Smooth muscle cell (in vitro differentiated cells): ENCODE data around the gene S100PBP. TPM values are rescaled to one million over a fixed set of nuclear protein-coding genes. Genes with fewer than 3 reads are reported as not detected.

Experiments
- DNase-seq: peaks from one replicate; lab custom pipeline; 2025; ENCODE audit not compliant: unreplicated experiment; lab: John Stamatoyannopoulos, UW
- H2AFZ ChIP-seq: fragments of 200-600 bp; sonication (generic); 2 replicates; pipeline ENCODE4 v1.6.0; 2016; ENCODE audit warnings: antibody characterized with exemption, low read depth, mild to moderate bottlenecking
- H3F3A ChIP-seq: fragments of 200-600 bp; sonication (generic); 2 replicates; pipeline ENCODE4 v1.6.0; 2017; ENCODE audit warnings: antibody characterized with exemption, low read depth
- H3K27ac ChIP-seq: fragments of 200-600 bp; sonication (generic); 2 replicates; pipeline ENCODE4 v1.5.1; 2016; ENCODE audit warnings: low read depth, mild to moderate bottlenecking
- H3K27me3 ChIP-seq: fragments of 200-600 bp; sonication (generic); 2 replicates; pipeline ENCODE4 v1.6.1; 2016; ENCODE audit warnings: low read depth, mild to moderate bottlenecking
- H3K36me3 ChIP-seq: fragments of 200-600 bp; sonication (generic); 2 replicates; pipeline ENCODE4 v1.5.1; 2016; ENCODE audit warnings: low read depth
- H3K4me1 ChIP-seq: fragments of 200-600 bp; sonication (generic); 2 replicates; pipeline ENCODE4 v1.5.1; 2016; ENCODE audit warnings: low read depth
- H3K4me2 ChIP-seq: fragments of 200-600 bp; sonication (generic); 2 replicates; pipeline ENCODE4 v1.6.0; 2016; ENCODE audit warnings: mild to moderate bottlenecking
- H3K4me3 ChIP-seq: fragments of 200-600 bp; sonication (generic); 2 replicates; pipeline ENCODE4 v1.5.1; 2016; ENCODE audit warnings: mild to moderate bottlenecking
- H3K79me2 ChIP-seq: fragments of 200-600 bp; sonication (generic); 2 replicates; pipeline ENCODE4 v1.6.0; 2016; ENCODE audit warnings: low read depth, mild to moderate bottlenecking
- H3K9ac ChIP-seq: fragments of 200-600 bp; sonication (generic); 2 replicates; pipeline ENCODE4 v1.6.0; 2016; ENCODE audit warnings: low read depth
- H3K9me3 ChIP-seq: fragments of 200-600 bp; sonication (generic); replicated peaks from 2 replicates; pipeline ENCODE4 v1.5.1; 2016; ENCODE audit warnings: low read depth
- H4K20me1 ChIP-seq: fragments of 200-600 bp; sonication (generic); 2 replicates; pipeline ENCODE4 v1.6.0; 2016; ENCODE audit warnings: low read depth
- WGBS: methylation state at CpG from one replicate; pipeline ENCODE4 v1.1.7; 2016; ENCODE audit warnings: low lambda C conversion rate; 5-methylcytosine and 5-hydroxymethylcytosine counted together
- polyA plus RNA-seq: library from polyadenylated mRNA; unstranded; fragments of >200 nt; fragmentation: Nextera tagmentation; extraction: Ambion mirVana; gene quantifications from 2 replicates; pipeline ENCODE4 v1.2.1, GENCODE V29; 2016
- total RNA-seq: library from RNA; depleted of rRNA; stranded (reverse); fragments of >200 nt; gene quantifications from 2 replicates; pipeline ENCODE4 v1.2.3, GENCODE V29; 2014
- TF ChIP-seq, protein P1 (sequence below): fragments of 200-600 bp; sonication (generic); IDR thresholded peaks from 2 replicates; pipeline ENCODE4 v1.5.1; 2017; ENCODE audit warnings: borderline replicate concordance, mild to moderate bottlenecking, antibody characterized with exemption; ENCODE audit not compliant: insufficient read depth, poor library complexity, severe bottlenecking

The S100PBP gene
- total and polyA plus RNA-seq, 2 experiments from 2014 or later = 22.1 to 39.1 TPM

DNA sequence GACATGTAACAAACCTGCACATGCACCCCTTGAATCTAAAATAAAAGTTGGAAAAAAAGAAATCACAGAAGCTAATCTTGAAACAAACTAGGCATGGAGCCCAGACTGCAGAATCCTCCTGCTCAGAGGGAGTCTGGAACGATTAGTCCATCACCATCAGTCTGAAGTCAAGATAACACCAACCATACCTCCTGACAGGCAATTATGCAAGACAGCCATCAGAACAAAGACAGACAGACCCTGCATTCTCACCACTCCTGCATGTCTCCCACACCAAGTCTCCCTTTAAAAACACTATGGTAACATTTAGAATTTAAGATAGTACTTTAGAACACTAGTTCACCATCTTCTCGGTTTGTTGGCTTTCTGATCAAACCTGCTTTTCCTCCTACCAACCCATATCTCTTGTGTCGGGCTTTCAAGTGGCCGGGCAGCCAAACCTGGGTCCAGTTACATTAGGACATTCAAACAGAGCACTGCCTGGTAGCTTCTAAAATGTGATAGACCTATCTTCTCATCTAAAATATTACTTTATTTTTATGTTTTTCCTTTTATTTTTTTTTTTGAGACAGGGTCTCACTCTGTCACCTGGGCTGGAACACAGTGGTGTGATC is 10.4 kb upstream of the S100PBP start:
- Histone ChIP-seq H3K36me3 (peaks cover 17% of the 10 kb centered on the region), H4K20me1 (peaks cover 37% of the 10 kb centered on the region), H3K79me2 (peaks cover 46% of the 10 kb centered on the region), H3K4me3 (no peak overlapping the region), H3K27me3 (no peaks in the 10 kb centered on the region), H3F3A (peaks cover 5% of the 10 kb centered on the region), H3K4me2 (no peak overlapping the region), H2AFZ (no peak overlapping the region), H3K27ac (no peak overlapping the region), H3K4me1 (no peaks in the 10 kb centered on the region), H3K9me3 (no peaks in the 10 kb centered on the region), H3K9ac (no peak overlapping the region)
- TF ChIP-seq, protein P1, sequence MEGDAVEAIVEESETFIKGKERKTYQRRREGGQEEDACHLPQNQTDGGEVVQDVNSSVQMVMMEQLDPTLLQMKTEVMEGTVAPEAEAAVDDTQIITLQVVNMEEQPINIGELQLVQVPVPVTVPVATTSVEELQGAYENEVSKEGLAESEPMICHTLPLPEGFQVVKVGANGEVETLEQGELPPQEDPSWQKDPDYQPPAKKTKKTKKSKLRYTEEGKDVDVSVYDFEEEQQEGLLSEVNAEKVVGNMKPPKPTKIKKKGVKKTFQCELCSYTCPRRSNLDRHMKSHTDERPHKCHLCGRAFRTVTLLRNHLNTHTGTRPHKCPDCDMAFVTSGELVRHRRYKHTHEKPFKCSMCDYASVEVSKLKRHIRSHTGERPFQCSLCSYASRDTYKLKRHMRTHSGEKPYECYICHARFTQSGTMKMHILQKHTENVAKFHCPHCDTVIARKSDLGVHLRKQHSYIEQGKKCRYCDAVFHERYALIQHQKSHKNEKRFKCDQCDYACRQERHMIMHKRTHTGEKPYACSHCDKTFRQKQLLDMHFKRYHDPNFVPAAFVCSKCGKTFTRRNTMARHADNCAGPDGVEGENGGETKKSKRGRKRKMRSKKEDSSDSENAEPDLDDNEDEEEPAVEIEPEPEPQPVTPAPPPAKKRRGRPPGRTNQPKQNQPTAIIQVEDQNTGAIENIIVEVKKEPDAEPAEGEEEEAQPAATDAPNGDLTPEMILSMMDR = no peak
- DNase-seq = no peak
- WGBS = 60% methylated on average over 4 of the region's 4 CpGs

DNA sequence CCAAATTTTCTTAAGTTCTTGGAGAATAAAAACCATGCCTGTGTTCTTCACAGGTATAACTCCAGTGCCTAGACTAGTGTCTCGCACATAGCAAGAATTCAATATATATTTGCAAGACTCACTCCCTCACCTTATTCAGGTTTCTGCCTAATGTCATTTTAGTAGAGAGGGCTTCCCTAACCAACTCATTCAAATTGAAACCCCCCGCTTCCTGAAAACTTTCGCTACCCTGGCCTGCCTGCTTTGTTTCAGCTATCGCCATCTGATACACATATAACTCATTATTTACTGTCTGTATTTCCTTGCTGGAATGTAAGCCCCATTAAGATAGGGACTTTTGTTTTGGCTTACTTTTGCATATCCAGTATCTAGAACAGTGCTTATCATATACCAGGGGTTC is 8.9 kb upstream of the S100PBP start:
- no peaks in the 10 kb centered on the region for H3K9me3 ChIP-seq

DNA sequence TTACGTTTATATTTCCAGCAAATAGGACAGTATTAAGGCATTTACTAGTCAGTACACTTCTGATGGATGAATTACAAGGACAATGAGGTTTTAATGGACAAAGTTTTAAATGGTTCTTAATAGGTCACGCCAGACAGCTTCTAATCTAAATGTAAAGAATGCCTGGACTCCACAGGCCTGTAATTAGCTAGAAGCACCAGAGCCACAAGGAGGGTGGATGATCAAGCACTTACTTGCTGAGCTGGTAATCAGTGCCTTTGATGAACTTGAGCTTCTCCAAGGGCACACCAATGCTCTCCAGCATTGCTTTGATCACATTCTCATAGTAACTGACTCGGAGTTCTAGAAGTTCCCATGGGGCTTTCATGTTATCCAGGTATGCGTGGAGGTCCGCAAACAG is 7.1 kb upstream of the S100PBP start:
- Histone ChIP-seq H3K79me2 (peaks cover 80% of the 10 kb centered on the region), H3K4me3 (no peak overlapping the region), H3K9ac (no peak overlapping the region), H2AFZ (no peak overlapping the region), H3K27ac (no peak overlapping the region), H3K9me3 (no peaks in the 10 kb centered on the region), H3K27me3 (no peaks in the 10 kb centered on the region), H4K20me1 (peaks cover 69% of the 10 kb centered on the region), H3F3A (peaks cover 5% of the 10 kb centered on the region), H3K4me2 (no peak overlapping the region), H3K4me1 (peaks cover 1% of the 10 kb centered on the region), H3K36me3 (peaks cover 17% of the 10 kb centered on the region)
- no peak for DNase-seq
- WGBS = 61% methylated on average over 5 of the region's 5 CpGs
- TF ChIP-seq, protein P1 = no peak

More for the DNA sequence above, 8.9 kb upstream of the S100PBP start:
- no peaks in the 10 kb centered on the region for H3K4me1 ChIP-seq
- H3K79me2 ChIP-seq = peaks cover 62% of the 10 kb centered on the region
- no peak overlapping the region for H3K4me2 ChIP-seq
- H3F3A ChIP-seq = peaks cover 5% of the 10 kb centered on the region
- peaks cover 17% of the 10 kb centered on the region for H3K36me3 ChIP-seq
- no peak for DNase-seq
- no peak overlapping the region for H2AFZ ChIP-seq
- H3K27ac ChIP-seq = no peak overlapping the region
- TF ChIP-seq, protein P1 = no peak
- 91% methylated on average over 4 of the region's 4 CpGs for WGBS
- H3K9ac ChIP-seq = no peak overlapping the region
- H4K20me1 ChIP-seq = peaks cover 52% of the 10 kb centered on the region
- no peaks in the 10 kb centered on the region for H3K27me3 ChIP-seq
- H3K4me3 ChIP-seq = no peak overlapping the region

DNA sequence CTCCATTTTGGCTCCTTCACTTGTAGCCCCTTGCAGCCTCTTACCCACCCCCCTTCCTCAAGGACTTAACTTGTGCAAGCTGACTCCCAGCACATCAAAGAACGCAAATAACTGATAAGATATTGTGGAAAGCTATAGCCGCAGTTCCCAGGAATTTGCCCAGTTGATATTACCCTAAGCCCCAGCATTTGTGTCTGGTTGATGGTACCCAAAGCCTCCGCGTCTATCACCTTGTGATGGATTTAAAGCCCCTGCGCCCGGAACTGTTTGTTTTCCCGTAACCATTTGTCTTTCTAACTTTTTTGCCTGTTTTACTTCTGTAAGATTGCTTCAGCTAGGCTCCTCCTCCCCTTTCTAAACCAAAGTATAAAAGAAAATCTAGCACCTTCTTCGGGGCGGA is 6.2 kb upstream of the S100PBP start:
- peak overlapping the region; percentile 4 for H3K27ac ChIP-seq
- H3K36me3 ChIP-seq = peaks cover 12% of the 10 kb centered on the region
- H3K27me3 ChIP-seq = no peaks in the 10 kb centered on the region
- no peak for DNase-seq
- peaks cover 5% of the 10 kb centered on the region for H3F3A ChIP-seq
- H3K4me2 ChIP-seq = peak overlapping the region; percentile 44
- peaks cover 89% of the 10 kb centered on the region for H3K79me2 ChIP-seq
- no peak overlapping the region for H3K4me3 ChIP-seq
- no peak overlapping the region for H3K9ac ChIP-seq
- no peaks in the 10 kb centered on the region for H3K9me3 ChIP-seq
- peaks cover 72% of the 10 kb centered on the region for H4K20me1 ChIP-seq
- 38% methylated on average over 9 of the region's 9 CpGs for WGBS
- TF ChIP-seq, protein P1 = no peak
- H3K4me1 ChIP-seq = peaks cover 6% of the 10 kb centered on the region
- H2AFZ ChIP-seq = no peak overlapping the region
